Measurements from ENCODE around the gene CYP2A7.

GRCh38 chr19:40862333-40862732 lies 19.7 kb downstream of the CYP2A7 start:
- no peak for TF ChIP-seq YY1 (IDR thresholded peaks at IDR 0.05; ENCODE audit: low read depth)
- TF ChIP-seq TCF12 (IDR thresholded peaks at IDR 0.05; ENCODE audit: low read depth): no peak
- no peak for TF ChIP-seq NFIC (IDR thresholded peaks at IDR 0.05)
- no peak for TF ChIP-seq EGR1 (IDR thresholded peaks at IDR 0.05)
- TF ChIP-seq MAX (IDR thresholded peaks at IDR 0.05): no peak
- TF ChIP-seq REST (IDR thresholded peaks at IDR 0.05; ENCODE audit: low read depth): no peak
- TF ChIP-seq EP300 (IDR thresholded peaks at IDR 0.05; ENCODE audit: borderline replicate concordance): no peak
- TF ChIP-seq TAF1 (IDR thresholded peaks at IDR 0.05; ENCODE audit: low read depth): no peak

Measured in Ishikawa (cell line).